ENCODE results near the gene JOSD1. TPM values are rescaled to one million over a fixed set of nuclear protein-coding genes. Genes with fewer than 3 reads are reported as not detected.

The JOSD1 gene
- total and polyA plus RNA-seq, 9 of the 15 experiments (the other 6 are each of a cell fraction or from before 2014, with no cell fraction given): 8.9 to 39.1 (median 30.4) TPM

DNA sequence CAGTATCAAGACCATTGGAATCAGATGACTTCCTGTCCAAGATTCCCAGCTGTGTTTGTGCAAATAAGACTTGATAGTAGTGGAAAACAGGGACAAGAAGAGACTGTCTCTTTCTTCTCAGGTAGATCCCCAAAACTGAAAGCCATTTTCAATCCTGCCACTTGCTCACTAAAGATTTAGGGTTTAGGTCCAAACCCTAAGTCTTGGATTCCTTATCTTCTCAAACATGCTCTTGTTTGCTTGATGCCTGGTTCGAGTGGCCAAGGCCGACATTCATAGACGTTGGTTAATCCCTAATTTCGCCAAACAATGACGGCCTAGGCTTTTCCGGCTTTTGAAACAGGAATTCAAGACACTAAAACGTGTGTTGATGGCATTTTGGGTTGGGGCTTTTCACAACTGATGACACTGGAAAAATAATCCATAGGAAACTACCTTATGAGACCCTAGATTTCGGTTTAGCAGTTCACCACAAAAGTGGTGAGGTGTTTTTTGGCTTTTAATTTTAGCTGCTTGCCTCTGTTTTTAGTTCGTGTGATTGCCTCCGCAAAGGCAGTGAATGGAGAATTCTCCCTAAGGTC is 4.0 kb upstream of the JOSD1 start (continued):
- no peak for TF ChIP-seq NR4A1 (CRISPR knock-in tag; IDR thresholded peaks at IDR 0.05)
- TF ChIP-seq NR4A1 (tag; IDR thresholded peaks at IDR 0.05): peak; percentile 71; the same call in 1 of the 2 replicates
- TF ChIP-seq, protein P1, sequence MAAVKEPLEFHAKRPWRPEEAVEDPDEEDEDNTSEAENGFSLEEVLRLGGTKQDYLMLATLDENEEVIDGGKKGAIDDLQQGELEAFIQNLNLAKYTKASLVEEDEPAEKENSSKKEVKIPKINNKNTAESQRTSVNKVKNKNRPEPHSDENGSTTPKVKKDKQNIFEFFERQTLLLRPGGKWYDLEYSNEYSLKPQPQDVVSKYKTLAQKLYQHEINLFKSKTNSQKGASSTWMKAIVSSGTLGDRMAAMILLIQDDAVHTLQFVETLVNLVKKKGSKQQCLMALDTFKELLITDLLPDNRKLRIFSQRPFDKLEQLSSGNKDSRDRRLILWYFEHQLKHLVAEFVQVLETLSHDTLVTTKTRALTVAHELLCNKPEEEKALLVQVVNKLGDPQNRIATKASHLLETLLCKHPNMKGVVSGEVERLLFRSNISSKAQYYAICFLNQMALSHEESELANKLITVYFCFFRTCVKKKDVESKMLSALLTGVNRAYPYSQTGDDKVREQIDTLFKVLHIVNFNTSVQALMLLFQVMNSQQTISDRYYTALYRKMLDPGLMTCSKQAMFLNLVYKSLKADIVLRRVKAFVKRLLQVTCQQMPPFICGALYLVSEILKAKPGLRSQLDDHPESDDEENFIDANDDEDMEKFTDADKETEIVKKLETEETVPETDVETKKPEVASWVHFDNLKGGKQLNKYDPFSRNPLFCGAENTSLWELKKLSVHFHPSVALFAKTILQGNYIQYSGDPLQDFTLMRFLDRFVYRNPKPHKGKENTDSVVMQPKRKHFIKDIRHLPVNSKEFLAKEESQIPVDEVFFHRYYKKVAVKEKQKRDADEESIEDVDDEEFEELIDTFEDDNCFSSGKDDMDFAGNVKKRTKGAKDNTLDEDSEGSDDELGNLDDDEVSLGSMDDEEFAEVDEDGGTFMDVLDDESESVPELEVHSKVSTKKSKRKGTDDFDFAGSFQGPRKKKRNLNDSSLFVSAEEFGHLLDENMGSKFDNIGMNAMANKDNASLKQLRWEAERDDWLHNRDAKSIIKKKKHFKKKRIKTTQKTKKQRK (IDR thresholded peaks at IDR 0.05; ENCODE audit: borderline replicate concordance, low read depth, low read length): no peak
- no peak for TF ChIP-seq ZNF384 (IDR thresholded peaks at IDR 0.05; ENCODE audit: low read depth, low read length)

DNA sequence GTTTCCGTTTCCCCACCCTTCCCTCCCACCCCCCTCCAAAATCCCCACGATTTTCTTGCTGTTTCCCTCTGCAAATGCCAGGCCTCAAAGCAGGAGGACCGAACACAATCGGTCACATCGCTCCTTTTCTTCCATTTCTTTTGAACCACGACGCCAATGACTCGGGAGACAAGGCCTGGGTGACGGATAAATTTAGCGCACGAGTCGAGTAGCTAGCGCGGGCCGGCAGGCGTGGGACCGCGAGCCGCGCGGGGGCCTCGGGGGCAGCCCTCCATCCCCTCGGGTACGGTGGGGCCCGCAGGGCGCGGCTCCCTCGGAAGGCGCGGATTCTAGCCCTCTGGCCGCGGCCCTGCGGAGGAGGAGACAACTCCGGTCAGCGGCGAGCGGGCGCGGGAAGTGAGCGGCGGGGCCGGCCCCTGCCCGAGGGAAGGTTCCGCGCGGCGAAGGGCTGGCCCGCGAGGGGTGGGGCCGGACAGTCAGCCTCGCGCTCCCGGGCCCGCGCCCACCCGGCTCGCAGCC is 414 bp downstream of the JOSD1 start:
- FAIRE-seq: no peak
- TF ChIP-seq HSF4 (CRISPR knock-in tag; IDR thresholded peaks at IDR 0.05; ENCODE audit: borderline replicate concordance) (no peak), ILF3 (IDR thresholded peaks at IDR 0.05; ENCODE audit: borderline replicate concordance) (0 out of 2 replicates have a peak, but pooled peaks have one; percentile 9), MYC (IDR thresholded peaks at IDR 0.05; ENCODE audit: low read depth, low read length) (0 out of 2 replicates have a peak, but pooled peaks have one; percentile 27), MYC (CRISPR knock-in tag; IDR thresholded peaks at IDR 0.05; ENCODE audit: borderline replicate concordance, low read depth) (no peak), NR3C1 (CRISPR knock-in tag; IDR thresholded peaks at IDR 0.05) (0 out of 2 replicates have a peak, but pooled peaks have one; percentile 13)
- TF ChIP-seq, protein P2, sequence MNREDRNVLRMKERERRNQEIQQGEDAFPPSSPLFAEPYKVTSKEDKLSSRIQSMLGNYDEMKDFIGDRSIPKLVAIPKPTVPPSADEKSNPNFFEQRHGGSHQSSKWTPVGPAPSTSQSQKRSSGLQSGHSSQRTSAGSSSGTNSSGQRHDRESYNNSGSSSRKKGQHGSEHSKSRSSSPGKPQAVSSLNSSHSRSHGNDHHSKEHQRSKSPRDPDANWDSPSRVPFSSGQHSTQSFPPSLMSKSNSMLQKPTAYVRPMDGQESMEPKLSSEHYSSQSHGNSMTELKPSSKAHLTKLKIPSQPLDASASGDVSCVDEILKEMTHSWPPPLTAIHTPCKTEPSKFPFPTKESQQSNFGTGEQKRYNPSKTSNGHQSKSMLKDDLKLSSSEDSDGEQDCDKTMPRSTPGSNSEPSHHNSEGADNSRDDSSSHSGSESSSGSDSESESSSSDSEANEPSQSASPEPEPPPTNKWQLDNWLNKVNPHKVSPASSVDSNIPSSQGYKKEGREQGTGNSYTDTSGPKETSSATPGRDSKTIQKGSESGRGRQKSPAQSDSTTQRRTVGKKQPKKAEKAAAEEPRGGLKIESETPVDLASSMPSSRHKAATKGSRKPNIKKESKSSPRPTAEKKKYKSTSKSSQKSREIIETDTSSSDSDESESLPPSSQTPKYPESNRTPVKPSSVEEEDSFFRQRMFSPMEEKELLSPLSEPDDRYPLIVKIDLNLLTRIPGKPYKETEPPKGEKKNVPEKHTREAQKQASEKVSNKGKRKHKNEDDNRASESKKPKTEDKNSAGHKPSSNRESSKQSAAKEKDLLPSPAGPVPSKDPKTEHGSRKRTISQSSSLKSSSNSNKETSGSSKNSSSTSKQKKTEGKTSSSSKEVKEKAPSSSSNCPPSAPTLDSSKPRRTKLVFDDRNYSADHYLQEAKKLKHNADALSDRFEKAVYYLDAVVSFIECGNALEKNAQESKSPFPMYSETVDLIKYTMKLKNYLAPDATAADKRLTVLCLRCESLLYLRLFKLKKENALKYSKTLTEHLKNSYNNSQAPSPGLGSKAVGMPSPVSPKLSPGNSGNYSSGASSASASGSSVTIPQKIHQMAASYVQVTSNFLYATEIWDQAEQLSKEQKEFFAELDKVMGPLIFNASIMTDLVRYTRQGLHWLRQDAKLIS (CRISPR knock-in tag; IDR thresholded peaks at IDR 0.05): peak; percentile 57; the same call in 1 of the 2 replicates

More for the DNA sequence above, 414 bp downstream of the JOSD1 start:
- peak; percentile 53 for ATAC-seq
- CTCF ChIA-PET (ENCODE audit: low intra/inter-chr PET ratio): no interaction called here
- peak in 1 of 4 experiments; percentile 64 for DNase-seq (ENCODE audit: extremely low read depth in 1 of 4, low spot score in 3 of 4)
- Histone ChIP-seq H3K36me3 (ENCODE audit: control insufficient read depth, insufficient read depth, low read length) (peaks cover 25% of the 10 kb centered on the region), H3K9me1 (ENCODE audit: control insufficient read depth, insufficient read depth, low read length) (no peaks in the 10 kb centered on the region), H3K9ac (ENCODE audit: insufficient read depth in 1 of 2, low read depth in 2 of 2, low read length in 2 of 2) (peak overlapping the region; percentile 86 to 96), H3K27ac (ENCODE audit: extremely low read depth, low read depth, low read length) (peak overlapping the region; percentile 89), H3K4me3 (peak overlapping the region; percentile 89), H3K27me3 (ENCODE audit: control insufficient read depth in 2 of 2, insufficient read depth in 2 of 2, low read length in 2 of 2) (no peaks in the 10 kb centered on the region), H3K79me2 (ENCODE audit: control insufficient read depth, insufficient read depth, low read length) (peaks cover 55% of the 10 kb centered on the region), H3K9me3 (replicated peaks; ENCODE audit: control insufficient read depth, insufficient read depth, low read depth, low read length) (no peaks in the 10 kb centered on the region), H4K20me1 (replicated peaks; ENCODE audit: control insufficient read depth, insufficient read depth, low read length) (no peaks in the 10 kb centered on the region; the same call in 1 of the 2 replicates), H3K4me2 (ENCODE audit: insufficient read depth, low read length) (peak overlapping the region; percentile 83), H2AFZ (ENCODE audit: low read depth, low read length) (peak overlapping the region; percentile 61), H3K4me1 (replicated peaks in 1 of 2; ENCODE audit: control insufficient read depth in 2 of 2, insufficient read depth in 2 of 2, low read length in 2 of 2) (peaks cover 39 to 40% of the 10 kb centered on the region in 2 experiments; a peak in 4 of 5 replicates)
- POLR2A ChIA-PET: interaction anchor here (0.6 to 1.5 kb wide), 4 partner anchors 17 to 820 kb away, joined by 3 to 9 read pairs (median 3); partner anchors contain the start of genes ATF4 and TOMM22
- intact Hi-C loops (cut with micrococcal nuclease): no loop called here
- WGBS (ENCODE audit: insufficient coverage, low coverage, missing lambda C conversion rate): 0% methylated on average over 34 of the region's 57 CpGs
- in situ Hi-C loops (cut with MboI): no loop called here
- BruUV-seq (replicated peaks): no TSS peak

Data from K562 (cell line).